Heart left ventricle (tissue), 16 donors: ENCODE data around the gene AAMP. TPM values are rescaled to one million over a fixed set of nuclear protein-coding genes. Genes with fewer than 3 reads are reported as not detected.
A peak's percentile ranks its signal among the peaks of the same experiment; 100 is the strongest.

Experiments
- ATAC-seq, 4 donors: fragments of 200-7000 bp; cut with Tn5 transposase; one replicate each; pipeline ENCODE4 v1.9.1; 2020 to 2022; ENCODE audit warnings: moderate library complexity in 4 of 4, mild to moderate bottlenecking in 3 of 4, moderate number of reproducible peaks in 1 of 4
- DNase-seq, 5 donors: peaks; one replicate each; pipeline ENCODE4 v3.0.0-alpha.2; 2020
- H3K27ac ChIP-seq, 12 donors: fragments of 200-600 bp; sonication (generic) in 4 of 12; one replicate each; pipeline versions ENCODE4 v1.5.0 to v1.8.0; 2016 to 2022; ENCODE audit warnings: mild to moderate bottlenecking in 2 of 12
- H3K27me3 ChIP-seq, 9 donors: fragments of 200-600 bp; sonication (generic) in 2 of 9; one replicate each; pipeline versions ENCODE4 v1.5.1 to v1.8.0; 2016 to 2022; ENCODE audit warnings: mild to moderate bottlenecking in 3 of 9
- H3K36me3 ChIP-seq, 9 donors: fragments of 200-600 bp; sonication (generic) in 2 of 9; one replicate each; pipeline versions ENCODE4 v1.5.0 to v1.8.0; 2018 to 2022; ENCODE audit warnings: mild to moderate bottlenecking in 2 of 9
- H3K4me1 ChIP-seq, 12 donors: fragments of 200-600 bp; sonication (generic) in 4 of 12; one replicate each; pipeline versions ENCODE4 v1.5.0 to v1.8.0; 2016 to 2022; ENCODE audit warnings: mild to moderate bottlenecking in 3 of 12
- H3K4me3 ChIP-seq, 12 donors: fragments of 200-600 bp; sonication (generic) in 4 of 12; one replicate each; pipeline versions ENCODE4 v1.5.0 to v1.8.0; 2017 to 2022; ENCODE audit warnings: mild to moderate bottlenecking in 9 of 12, moderate library complexity in 4 of 12
- H3K9me3 ChIP-seq, 12 donors: fragments of 200-600 bp; sonication (generic) in 4 of 12; one replicate each; pipeline versions ENCODE4 v1.5.0 to v1.8.0; 2016 to 2022; ENCODE audit warnings: mild to moderate bottlenecking in 1 of 12
- CTCF ChIP-seq, 12 donors: fragments of 200-600 bp; sonication (generic) in 4 of 12; IDR thresholded peaks; one replicate each; pipeline versions ENCODE4 v1.5.0 to v1.8.0; 2018 to 2022; ENCODE audit warnings: antibody characterized with exemption in 12 of 12, mild to moderate bottlenecking in 5 of 12
- POLR2A ChIP-seq, 2 donors: fragments of 450-650 bp; IDR thresholded peaks; one replicate each; pipeline ENCODE4 v1.6.1; 2017; ENCODE audit warnings: antibody characterized with exemption in 2 of 2, mild to moderate bottlenecking in 2 of 2, moderate library complexity in 2 of 2
- WGBS, 4 donors: extraction: QIAGEN DNeasy Blood & Tissue Kit in 2 of 4; methylation state at CpG; one replicate each; pipeline versions ENCODE4 v1.1.5 to v1.1.7; 2013 to 2018; 5-methylcytosine and 5-hydroxymethylcytosine counted together
- intact Hi-C, 10 donors: fragments of 100-400 bp; cut with DNase I; formaldehyde crosslinking; loops; one replicate each; pipeline versions ENCODE4 v1.11.1 to v1.14.2; 2022
- polyA plus RNA-seq, 2 donors: library from polyadenylated mRNA; stranded (reverse); fragments of 200-250 nt; gene quantifications; one replicate each; pipeline ENCODE4 v1.2.3, GENCODE V29; 2013
- total RNA-seq, 9 donors: library from RNA; depleted of rRNA in 2 of 9; stranded (reverse); fragments of >200 nt in 2 of 9; fragmentation: NEBNext Ultra II Directional in 3 of 9; extraction: Animal tissue kit (Norgen Biotek cat#: 25700) in 3 of 9; gene quantifications; one replicate each; pipeline versions ENCODE4 v1.1.0 to v1.2.4, GENCODE V29; 2016 to 2023
- donor health status: ischemic (EF 13 %, LVEDD 7.1; RV severe dilation, severe dysfunction).
- donor health status: healthy with polysubstance abuse.
- donor health status: DM: no; HTN: yes; CAD: no.
- donor health status: DM: no; HTN: no; CAD: no.
- donor health status: ischemic (EF 25% LVEDD 6.9; RV normal size, moderate dysfunction).
- donor health status: ischemic (EF 25% LVEDD 5.7; RV mildly dilated, moderate dysfunction).
- donor health status: healthy.
- donor health status: DM: yes; HTN: yes; CAD: no.
- donor health status: ischemic (EF 35%, LVEDD 5.7; RV mildly dilated, moderate dysfunction).
- donor health status: nonischemic (EF 11% LVEDD 7.7; RV severe dilation, severe dysfunction).
- donor health status: DM: yes; HTN: yes; CAD: no.
- donor health status: PGD.
- donor health status: ischemic (EF 29% LVEDD 5.4; RV normal size, mild dysfunction).
- donor health status: nonischemic (EF 23%, LVEDD 6.1; RV moderate dilation, normal function).

The AAMP gene
- total and polyA plus RNA-seq, 11 donors, result 51.6 to 150 (median 58.6) TPM

GRCh38 chr2:218218268-218219185, 51.4 kb downstream of the AAMP start:
- no peaks in the 10 kb centered on the region for H3K27me3 ChIP-seq
- peaks cover 0 to 72% (median 55%) of the 10 kb centered on the region in 12 donors for H3K4me1 ChIP-seq
- peak overlapping the region; percentile 84 to 98 (median 96) for H3K27ac ChIP-seq
- H3K4me3 ChIP-seq, result peak overlapping the region; percentile 62 to 99 (median 96)
- peaks cover 0 to 47% (median 11%) of the 10 kb centered on the region in 9 donors for H3K36me3 ChIP-seq
- DNase-seq (no peak), ATAC-seq (no peak)
- intact Hi-C loops, result loop anchor here in 3 of 10 donors (5.0 to 10.0 kb wide), 3 partner anchors 39 to 179 kb away; partner anchors contain the start of genes CTDSP1 (in 1 of the 3) and GPBAR1 (in 1 of the 3)
- WGBS, 4 donors, result 14 to 16% (median 16%) methylated on average over 4 of the region's 4 CpGs
- H3K9me3 ChIP-seq, result no peaks in the 10 kb centered on the region
- TF ChIP-seq POLR2A (IDR thresholded peaks at IDR 0.05) (no peak), CTCF (IDR thresholded peaks at IDR 0.05) (no peak)

GRCh38 chr2:218217360-218218267, 52.3 kb downstream of the AAMP start:
- intact Hi-C loops, result loop anchor here in 5 of 10 donors (1.0 to 10.0 kb wide), 7 partner anchors 40 to 180 kb away; partner anchors contain the start of genes AAMP (in 1 of the 5), CTDSP1 (in 1 of the 5), GPBAR1 (in 1 of the 5) and PNKD (in 1 of the 5)
- peaks cover 0 to 63% (median 47%) of the 10 kb centered on the region in 12 donors for H3K4me1 ChIP-seq

GRCh38 chr2:218216674-218217359, 53.1 kb downstream of the AAMP start, which contains the start of gene ARPC2:
Gene ARPC2 (plus strand): TSS chr2:218217189. CDS start chr2:218217471, 282 bp downstream.
- TF ChIP-seq CTCF (IDR thresholded peaks at IDR 0.05) (peak in 1 of 12 donors; percentile 10), POLR2A (IDR thresholded peaks at IDR 0.05) (peak in 1 of 2 donors; percentile 85)
- Histone ChIP-seq H3K9me3 (no peaks in the 10 kb centered on the region), H3K36me3 (peaks cover 0 to 30% (median 1%) of the 10 kb centered on the region in 9 donors), H3K4me1 (peaks cover 0 to 55% (median 39%) of the 10 kb centered on the region in 12 donors), H3K4me3 (peak within 1 kb of the TSS; percentile 62 to 99 (median 96)), H3K27ac (peak within 1 kb of the TSS; percentile 84 to 98 (median 96)), H3K27me3 (no peaks in the 10 kb centered on the region)
- DNase-seq (peak; percentile 96 to 97 (median 97)), ATAC-seq (peak; percentile 92 to 98 (median 98))
- 0 to 1% (median 1%) methylated on average over 50 to 60 of the region's 60 CpGs for WGBS, 4 donors
- intact Hi-C loops, result loop anchor here in 5 of 10 donors (1.0 to 10.0 kb wide), 7 partner anchors 40 to 180 kb away; partner anchors contain the start of genes AAMP (in 1 of the 5), CTDSP1 (in 1 of the 5), GPBAR1 (in 1 of the 5) and PNKD (in 1 of the 5)

More at GRCh38 chr2:218217360-218218267, 52.3 kb downstream of the AAMP start:
- Histone ChIP-seq H3K27ac (peak overlapping the region; percentile 84 to 98 (median 96)), H3K27me3 (no peaks in the 10 kb centered on the region), H3K4me3 (peak overlapping the region; percentile 62 to 99 (median 96)), H3K9me3 (no peaks in the 10 kb centered on the region), H3K36me3 (peaks cover 0 to 38% (median 8%) of the 10 kb centered on the region in 9 donors)
- TF ChIP-seq CTCF (IDR thresholded peaks at IDR 0.05) (no peak), POLR2A (IDR thresholded peaks at IDR 0.05) (no peak)
- WGBS, 4 donors, result 0 to 1% (median 1%) methylated on average over 23 to 47 of the region's 47 CpGs
- peak; percentile 59 to 85 (median 67) for DNase-seq
- ATAC-seq, result peak; percentile 29 to 71 (median 64)
